Upper lobe of right lung (tissue), 1 donor: ENCODE data around the gene MIEF1. TPM values are rescaled to one million over a fixed set of nuclear protein-coding genes. Genes with fewer than 3 reads are reported as not detected.

Source experiments
- ATAC-seq: fragments of 200-7000 bp; cut with Tn5 transposase; one replicate; pipeline ENCODE4 v1.9.1; 2020; ENCODE audit warnings: mild to moderate bottlenecking, moderate library complexity
- DNase-seq: peaks from one replicate; pipeline ENCODE4 v3.0.0-alpha.2; 2020
- H3K27ac ChIP-seq: fragments of 200-600 bp; one replicate; pipeline ENCODE4 v1.8.0; 2022
- H3K27me3 ChIP-seq: fragments of 200-600 bp; one replicate; pipeline ENCODE4 v1.8.0; 2022; ENCODE audit warnings: mild to moderate bottlenecking
- H3K36me3 ChIP-seq: fragments of 200-600 bp; one replicate; pipeline ENCODE4 v1.8.0; 2022
- H3K4me1 ChIP-seq: fragments of 200-600 bp; one replicate; pipeline ENCODE4 v1.8.0; 2022
- H3K4me3 ChIP-seq: fragments of 200-600 bp; one replicate; pipeline ENCODE4 v1.8.0; 2022; ENCODE audit warnings: mild to moderate bottlenecking
- H3K9me3 ChIP-seq: fragments of 200-600 bp; one replicate; pipeline ENCODE4 v1.8.0; 2022
- intact Hi-C: fragments of 100-400 bp; cut with DNase I; formaldehyde crosslinking; loops from one replicate; pipeline ENCODE4 v1.11.0; 2022
- total RNA-seq: library from RNA; stranded (reverse); fragmentation: NEBNext Ultra II Directional; extraction: Animal tissue kit (Norgen Biotek cat#: 25700); gene quantifications from one replicate; pipeline ENCODE4 v1.2.1, GENCODE V29; 2021
- TF ChIP-seq, protein P1 (sequence below): fragments of 200-600 bp; IDR thresholded peaks from one replicate; pipeline ENCODE4 v1.8.0; 2022; ENCODE audit warnings: antibody characterized with exemption
- donor health status: DM: no; HTN: yes; CAD: no; lungs with severe emphysema.

Gene MIEF1
- total RNA-seq, 1 donor from 2014 or later = 24.3 TPM

GRCh38 chr22:39527481-39527961 lies 25.4 kb downstream of the MIEF1 start:
- ATAC-seq (no peak), DNase-seq (no peak)
- Histone ChIP-seq H3K27ac (peak overlapping the region; percentile 6), H3K27me3 (no peaks in the 10 kb centered on the region), H3K4me3 (no peak overlapping the region), H3K36me3 (peaks cover 57% of the 10 kb centered on the region), H3K9me3 (no peaks in the 10 kb centered on the region), H3K4me1 (peaks cover 83% of the 10 kb centered on the region)
- intact Hi-C loops = no loop called here
- TF ChIP-seq, protein P1, sequence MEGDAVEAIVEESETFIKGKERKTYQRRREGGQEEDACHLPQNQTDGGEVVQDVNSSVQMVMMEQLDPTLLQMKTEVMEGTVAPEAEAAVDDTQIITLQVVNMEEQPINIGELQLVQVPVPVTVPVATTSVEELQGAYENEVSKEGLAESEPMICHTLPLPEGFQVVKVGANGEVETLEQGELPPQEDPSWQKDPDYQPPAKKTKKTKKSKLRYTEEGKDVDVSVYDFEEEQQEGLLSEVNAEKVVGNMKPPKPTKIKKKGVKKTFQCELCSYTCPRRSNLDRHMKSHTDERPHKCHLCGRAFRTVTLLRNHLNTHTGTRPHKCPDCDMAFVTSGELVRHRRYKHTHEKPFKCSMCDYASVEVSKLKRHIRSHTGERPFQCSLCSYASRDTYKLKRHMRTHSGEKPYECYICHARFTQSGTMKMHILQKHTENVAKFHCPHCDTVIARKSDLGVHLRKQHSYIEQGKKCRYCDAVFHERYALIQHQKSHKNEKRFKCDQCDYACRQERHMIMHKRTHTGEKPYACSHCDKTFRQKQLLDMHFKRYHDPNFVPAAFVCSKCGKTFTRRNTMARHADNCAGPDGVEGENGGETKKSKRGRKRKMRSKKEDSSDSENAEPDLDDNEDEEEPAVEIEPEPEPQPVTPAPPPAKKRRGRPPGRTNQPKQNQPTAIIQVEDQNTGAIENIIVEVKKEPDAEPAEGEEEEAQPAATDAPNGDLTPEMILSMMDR = no peak

DNA sequence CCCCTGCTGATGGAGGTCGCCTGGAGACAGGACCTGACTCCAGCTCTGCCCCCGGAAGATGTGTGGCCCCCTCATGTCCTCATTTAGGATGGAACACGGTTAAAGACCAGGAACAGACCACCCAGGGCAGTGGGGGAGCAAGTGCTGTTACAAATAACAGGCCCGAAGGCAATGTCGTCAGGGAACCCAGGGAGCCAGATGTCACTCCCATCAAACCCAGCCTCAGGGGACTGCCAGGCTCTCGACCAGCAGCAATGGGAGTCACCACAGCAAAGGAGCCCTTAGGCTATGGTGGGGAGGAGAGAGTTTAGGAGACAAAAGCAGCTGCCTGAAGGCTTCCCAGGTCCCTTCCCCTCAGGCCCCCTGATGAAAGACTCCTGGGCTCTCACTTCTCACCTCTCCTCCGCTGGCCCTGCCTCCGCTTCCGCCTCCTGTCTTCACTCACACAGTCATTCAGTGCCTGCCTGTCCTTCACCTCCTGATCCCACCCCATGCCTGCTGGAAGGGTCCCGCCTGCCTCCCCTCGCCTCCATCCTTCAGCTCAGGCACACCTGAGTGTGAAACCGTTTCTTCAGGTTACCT lies 26.1 kb downstream of the MIEF1 start:
- intact Hi-C loops = no loop called here
- H3K27ac ChIP-seq = no peak overlapping the region

DNA sequence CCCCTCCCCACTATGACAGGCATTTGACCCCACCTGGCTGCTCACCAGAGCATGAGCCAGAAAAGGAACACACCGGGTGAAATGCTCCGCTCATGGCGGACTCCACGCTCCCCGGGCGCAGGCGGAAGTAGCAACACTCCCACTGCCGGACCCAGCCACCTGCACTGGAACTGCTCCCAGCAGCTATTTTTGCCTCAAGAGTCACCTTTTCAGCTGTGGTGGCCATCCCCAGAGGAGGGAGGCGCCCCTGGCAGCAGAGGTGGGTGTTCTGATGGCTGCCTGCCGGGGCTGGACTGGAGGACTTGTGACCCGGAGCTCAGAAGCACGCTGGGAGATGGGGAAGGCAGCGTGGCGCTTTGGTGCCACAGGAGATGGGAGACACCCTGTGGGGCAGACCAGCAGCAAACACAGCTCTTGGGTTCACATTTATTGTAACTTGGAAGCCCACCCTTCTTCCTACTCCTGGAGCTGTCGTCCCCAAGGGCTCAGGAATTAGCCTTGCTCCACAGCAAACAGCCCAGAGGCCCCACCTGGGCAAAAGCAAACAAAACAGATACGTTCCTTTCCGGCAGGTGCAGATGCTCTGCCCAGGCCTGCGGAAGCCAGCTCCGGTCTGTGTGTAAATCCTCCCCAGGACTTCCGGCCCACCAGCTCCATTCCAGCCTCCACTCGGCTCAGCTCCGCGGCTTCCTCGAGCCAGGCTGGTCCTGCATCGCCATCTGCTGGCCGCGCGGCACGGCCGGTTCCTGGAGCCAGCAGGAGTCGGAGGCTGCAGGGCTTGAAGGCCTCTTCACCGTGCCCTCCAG lies 26.8 kb downstream of the MIEF1 start:
- DNase-seq (peak; percentile 95), ATAC-seq (peak; percentile 80)
- Histone ChIP-seq H3K4me3 (no peak overlapping the region), H3K27me3 (no peaks in the 10 kb centered on the region), H3K4me1 (peaks cover 69% of the 10 kb centered on the region), H3K27ac (peak overlapping the region; percentile 17), H3K36me3 (peaks cover 44% of the 10 kb centered on the region), H3K9me3 (no peaks in the 10 kb centered on the region)
- TF ChIP-seq, protein P1 = peak; percentile 97
- intact Hi-C loops = no loop called here

More for the DNA sequence above, 26.1 kb downstream of the MIEF1 start:
- Histone ChIP-seq H3K36me3 (peaks cover 51% of the 10 kb centered on the region), H3K9me3 (no peaks in the 10 kb centered on the region), H3K4me3 (no peak overlapping the region), H3K27me3 (no peaks in the 10 kb centered on the region), H3K4me1 (peaks cover 76% of the 10 kb centered on the region)
- no peak for ATAC-seq
- DNase-seq = no peak
- TF ChIP-seq, protein P1 = no peak

- intact Hi-C loops = no loop called here
- Histone ChIP-seq H3K27me3 (no peaks in the 10 kb centered on the region), H3K9me3 (no peaks in the 10 kb centered on the region), H3K36me3 (peaks cover 39% of the 10 kb centered on the region), H3K4me1 (peaks cover 63% of the 10 kb centered on the region), H3K27ac (peak overlapping the region; percentile 17), H3K4me3 (no peak overlapping the region)
- DNase-seq (no peak), ATAC-seq (no peak)
- TF ChIP-seq, protein P1 = peak; percentile 11
Measured at GRCh38 chr22:39529487-39529851, 27.4 kb downstream of the MIEF1 start.

GRCh38 chr22:39530116-39530515 lies 28.0 kb downstream of the MIEF1 start:
- H3K27ac ChIP-seq = no peak overlapping the region
- no peaks in the 10 kb centered on the region for H3K9me3 ChIP-seq
- ATAC-seq (no peak), DNase-seq (no peak)
- no peaks in the 10 kb centered on the region for H3K27me3 ChIP-seq
- peaks cover 62% of the 10 kb centered on the region for H3K4me1 ChIP-seq
- TF ChIP-seq, protein P1 = no peak
- peaks cover 32% of the 10 kb centered on the region for H3K36me3 ChIP-seq
- intact Hi-C loops = loop anchor here (5.0 kb wide), 1 partner anchor 33 kb away; no protein-coding TSS in a partner anchor
- H3K4me3 ChIP-seq = no peak overlapping the region
